Adipocyte (in vitro differentiated cells): ENCODE results near the gene SSTR3.

ENCODE experiments used
- DNase-seq: peaks from one replicate; pipeline ENCODE4 v3.0.0-alpha.2; 2015; ENCODE audit warnings: low read depth
- H3K27me3 ChIP-seq: replicated peaks from 2 replicates; pipeline ENCODE4 v1.7.0; 2013; ENCODE audit warnings: mild to moderate bottlenecking, low read length, moderate library complexity; ENCODE audit not compliant: control insufficient read depth, insufficient read depth
- H3K36me3 ChIP-seq: 2 replicates; pipeline ENCODE4 v1.7.0; 2013; ENCODE audit warnings: low read length, mild to moderate bottlenecking, moderate library complexity; ENCODE audit not compliant: control insufficient read depth, insufficient read depth, severe bottlenecking
- H3K4me1 ChIP-seq: 2 replicates; pipeline ENCODE4 v1.7.0; 2013; ENCODE audit warnings: mild to moderate bottlenecking, low read length, moderate library complexity; ENCODE audit not compliant: control insufficient read depth, insufficient read depth
- H3K4me3 ChIP-seq: 2 replicates; pipeline ENCODE4 v1.7.0; 2013; ENCODE audit warnings: mild to moderate bottlenecking, low read length, moderate library complexity
- H3K9ac ChIP-seq: 2 replicates; pipeline ENCODE4 v1.7.0; 2013; ENCODE audit warnings: mild to moderate bottlenecking, low read length, moderate library complexity
- H3K9me3 ChIP-seq: 2 replicates; pipeline ENCODE4 v1.7.0; 2013; ENCODE audit warnings: mild to moderate bottlenecking, low read length, moderate library complexity; ENCODE audit not compliant: control insufficient read depth

The SSTR3 gene

GRCh38 chr22:37213218-37213855 is 1.1 kb upstream of the SSTR3 start:
- H3K4me1 ChIP-seq = peaks cover 13% of the 10 kb centered on the region
- H3K4me3 ChIP-seq = no peak overlapping the region
- H3K9ac ChIP-seq = peak overlapping the region; percentile 57
- peaks cover 56% of the 10 kb centered on the region for H3K27me3 ChIP-seq
- H3K36me3 ChIP-seq = no peaks in the 10 kb centered on the region
- H3K9me3 ChIP-seq = no peaks in the 10 kb centered on the region
- DNase-seq = no peak

GRCh38 chr22:37211866-37212173 is 457 bp downstream of the SSTR3 start:
- H3K27me3 ChIP-seq = peaks cover 55% of the 10 kb centered on the region

GRCh38 chr22:37211075-37211865 is 1.0 kb downstream of the SSTR3 start:
- Histone ChIP-seq H3K36me3 (no peaks in the 10 kb centered on the region), H3K9me3 (no peaks in the 10 kb centered on the region), H3K9ac (peak overlapping the region; percentile 25), H3K27me3 (peaks cover 49% of the 10 kb centered on the region), H3K4me1 (peaks cover 13% of the 10 kb centered on the region), H3K4me3 (no peak overlapping the region)
- DNase-seq = no peak

More at GRCh38 chr22:37211866-37212173, 457 bp downstream of the SSTR3 start:
- Histone ChIP-seq H3K9me3 (no peaks in the 10 kb centered on the region), H3K4me3 (no peak overlapping the region), H3K9ac (peak overlapping the region; percentile 25), H3K36me3 (no peaks in the 10 kb centered on the region), H3K4me1 (peaks cover 13% of the 10 kb centered on the region)
- no peak for DNase-seq

DNA sequence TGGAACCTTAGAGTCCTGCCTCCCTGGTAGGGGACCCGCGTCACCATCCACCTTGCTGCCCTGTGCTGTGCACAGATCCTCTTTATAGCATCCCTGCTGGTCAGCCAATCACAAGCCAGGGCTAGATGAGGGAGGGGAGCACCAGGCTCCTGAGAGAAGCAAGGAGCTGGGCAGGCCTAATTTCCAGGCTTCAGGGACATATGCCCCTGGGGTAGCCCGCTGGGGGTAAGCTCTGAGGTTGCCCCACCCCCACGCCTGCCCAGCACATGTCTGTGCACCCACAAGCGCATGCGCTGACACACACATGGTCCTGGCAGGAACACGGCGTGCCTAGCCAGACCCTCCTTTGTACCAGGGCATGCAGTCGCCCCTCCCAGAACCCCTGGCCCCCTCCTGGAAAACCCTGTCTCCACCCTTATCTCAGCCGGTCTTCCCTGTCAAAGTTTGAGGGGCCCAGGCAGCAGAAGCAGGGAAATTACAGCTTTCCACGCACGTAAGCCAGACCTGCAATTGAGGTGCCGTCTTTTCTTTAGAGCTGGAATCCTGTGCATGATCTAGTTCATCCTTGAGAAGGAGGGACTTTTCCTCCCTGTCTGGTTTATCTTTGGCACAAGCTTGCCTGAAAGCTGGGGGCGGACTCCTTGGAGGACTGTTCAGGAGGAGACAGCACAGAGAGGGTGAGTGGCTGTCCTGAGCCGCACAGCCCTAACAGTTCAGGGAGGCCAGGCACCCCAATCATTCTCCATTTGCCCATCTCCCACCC is 2.1 kb downstream of the SSTR3 start:
- DNase-seq = no peak

DNA sequence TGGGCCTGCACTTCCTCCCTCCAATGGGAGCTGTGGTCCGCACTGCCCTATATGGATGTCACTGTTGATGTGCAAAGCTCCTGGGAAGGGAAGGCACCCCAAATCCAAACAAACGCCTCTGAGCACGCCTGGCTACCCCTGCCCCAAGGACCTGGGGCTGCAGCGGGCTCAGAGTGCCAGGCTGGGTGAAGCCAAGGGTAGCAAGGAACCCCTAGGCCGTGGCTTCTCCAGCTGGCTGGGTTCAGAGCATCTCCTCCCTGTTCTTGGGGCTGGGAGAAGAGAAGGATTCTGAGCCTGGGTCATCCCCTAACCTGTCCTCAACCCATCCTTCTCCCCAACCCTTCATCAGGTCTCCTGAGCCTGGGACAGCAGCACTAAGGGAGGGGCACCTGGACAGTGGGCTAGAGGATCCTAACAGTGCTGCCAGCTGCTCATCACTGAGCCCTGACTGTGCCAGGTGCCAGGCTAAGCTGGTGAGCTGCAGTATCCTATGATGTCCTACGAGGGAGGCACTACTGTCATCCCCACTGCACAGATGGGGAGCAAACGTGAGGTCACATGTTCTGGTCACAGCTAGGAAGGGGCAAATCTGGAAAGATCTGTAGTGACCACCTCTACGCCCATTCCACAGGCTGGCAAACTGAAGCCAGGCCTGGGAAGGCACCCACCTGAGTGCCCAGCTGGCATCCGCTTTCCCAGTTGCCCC is 3.0 kb downstream of the SSTR3 start:
- no peak overlapping the region for H3K4me3 ChIP-seq
- no peaks in the 10 kb centered on the region for H3K36me3 ChIP-seq
- no peak overlapping the region for H3K9ac ChIP-seq
- DNase-seq = no peak
- peaks cover 13% of the 10 kb centered on the region for H3K4me1 ChIP-seq
- H3K27me3 ChIP-seq = peaks cover 44% of the 10 kb centered on the region
- no peaks in the 10 kb centered on the region for H3K9me3 ChIP-seq

More for the DNA sequence above, 2.1 kb downstream of the SSTR3 start:
- Histone ChIP-seq H3K9ac (no peak overlapping the region), H3K27me3 (peaks cover 52% of the 10 kb centered on the region), H3K4me3 (no peak overlapping the region), H3K36me3 (no peaks in the 10 kb centered on the region), H3K9me3 (no peaks in the 10 kb centered on the region), H3K4me1 (peaks cover 13% of the 10 kb centered on the region)

DNA sequence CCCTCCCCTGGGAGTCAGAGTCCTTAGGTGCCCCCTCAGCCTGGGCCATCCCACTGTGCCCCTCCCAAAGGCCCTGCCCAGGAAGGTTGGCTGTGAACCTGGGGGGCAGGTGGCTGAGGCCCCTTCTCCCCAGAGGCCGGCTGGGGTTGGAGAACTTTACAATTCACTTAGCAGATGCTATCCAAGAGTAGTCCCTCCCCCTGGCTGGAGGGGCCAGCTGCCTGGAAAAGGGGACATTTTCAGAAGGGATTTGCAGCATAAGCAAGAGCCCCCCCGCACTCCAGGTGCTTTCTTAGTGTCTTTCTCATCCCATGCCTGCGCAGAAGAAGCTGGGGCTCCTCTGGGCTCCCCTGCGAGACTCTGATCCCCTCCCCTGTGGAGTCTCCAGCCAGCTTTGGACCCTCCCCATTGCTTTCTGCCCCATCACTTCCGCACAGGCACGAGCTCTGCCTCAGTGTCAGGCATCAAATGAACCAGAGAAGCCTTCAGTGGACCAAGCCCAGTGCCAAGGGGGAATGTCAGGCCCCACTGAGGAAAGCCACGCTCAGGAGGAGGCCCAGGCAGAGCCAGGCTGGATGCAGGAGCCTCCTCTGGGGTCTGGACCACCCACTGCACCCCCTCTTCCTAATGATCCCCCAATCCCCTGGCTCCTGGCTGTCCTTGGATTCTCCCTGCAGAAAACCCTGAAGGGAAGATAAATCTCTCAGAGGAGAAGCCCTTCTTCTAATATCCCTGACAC is 3.7 kb downstream of the SSTR3 start:
- H3K9me3 ChIP-seq = no peaks in the 10 kb centered on the region
- H3K4me3 ChIP-seq = no peak overlapping the region
- H3K4me1 ChIP-seq = peaks cover 12% of the 10 kb centered on the region
- DNase-seq = no peak
- no peak overlapping the region for H3K9ac ChIP-seq
- peaks cover 41% of the 10 kb centered on the region for H3K27me3 ChIP-seq
- H3K36me3 ChIP-seq = no peaks in the 10 kb centered on the region

DNA sequence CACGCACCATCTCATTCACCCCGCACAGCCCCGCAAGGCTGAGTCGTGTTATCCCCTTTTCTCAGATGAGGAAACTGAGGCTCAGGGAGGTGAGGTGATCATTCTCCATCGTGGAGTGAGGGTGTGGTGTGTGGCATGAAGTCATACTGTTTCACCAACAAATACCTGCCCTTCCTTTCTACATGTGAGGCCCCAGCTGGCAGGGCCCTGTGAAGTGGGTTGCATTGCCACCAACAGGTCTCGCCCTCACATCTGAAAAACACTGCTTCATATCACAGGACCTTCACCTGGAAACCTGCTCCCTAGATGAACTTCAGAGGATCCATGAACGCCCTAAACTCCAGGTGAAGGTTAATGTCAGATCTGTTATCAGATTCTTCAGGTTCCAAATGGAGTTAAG is 4.3 kb downstream of the SSTR3 start:
- DNase-seq = no peak

GRCh38 chr22:37206841-37207821 is 5.1 kb downstream of the SSTR3 start:
- H3K36me3 ChIP-seq = no peaks in the 10 kb centered on the region
- H3K27me3 ChIP-seq = peaks cover 34% of the 10 kb centered on the region
- H3K4me3 ChIP-seq = no peak overlapping the region
- H3K9me3 ChIP-seq = no peaks in the 10 kb centered on the region
- no peak for DNase-seq
- H3K9ac ChIP-seq = no peak overlapping the region
- H3K4me1 ChIP-seq = no peaks in the 10 kb centered on the region

More for the DNA sequence above, 4.3 kb downstream of the SSTR3 start:
- Histone ChIP-seq H3K9ac (no peak overlapping the region), H3K36me3 (no peaks in the 10 kb centered on the region), H3K9me3 (no peaks in the 10 kb centered on the region), H3K4me1 (peaks cover 6% of the 10 kb centered on the region), H3K27me3 (peaks cover 35% of the 10 kb centered on the region), H3K4me3 (no peak overlapping the region)

DNA sequence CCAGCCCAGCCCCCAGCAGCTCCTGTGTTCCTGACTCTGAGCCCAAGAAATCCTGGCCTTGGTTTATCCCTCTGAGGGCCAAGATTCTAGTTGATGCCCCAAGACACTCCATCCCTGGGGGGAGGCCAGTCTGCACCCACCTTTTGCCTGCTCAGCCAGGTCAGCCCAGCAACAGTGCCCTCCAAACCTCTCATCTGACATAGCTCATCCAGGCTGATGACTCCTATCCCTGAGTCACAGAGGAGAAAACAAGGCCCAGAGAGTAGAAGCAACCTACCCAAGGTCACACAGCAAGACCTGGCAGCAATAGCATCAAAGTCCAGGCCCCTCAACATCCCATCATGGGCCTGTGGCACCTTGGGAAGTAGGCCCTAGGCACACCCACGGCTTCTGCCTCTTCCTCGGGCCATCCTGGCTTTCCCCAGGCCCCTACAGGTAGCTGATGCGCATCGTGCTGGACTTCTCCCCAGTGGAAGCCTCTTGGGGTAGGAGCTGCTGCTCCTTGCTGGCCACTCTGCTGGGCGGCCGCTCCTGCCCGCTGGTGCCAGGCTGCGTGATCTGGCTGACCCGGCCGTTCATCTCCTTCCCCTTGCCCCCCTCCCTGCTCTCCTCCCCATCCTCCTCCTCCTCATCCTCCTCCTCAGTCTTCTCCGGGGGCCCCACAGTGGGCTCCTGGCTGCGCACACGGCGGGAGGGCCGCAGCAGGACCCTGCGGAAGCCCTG is 6.0 kb downstream of the SSTR3 start:
- no peaks in the 10 kb centered on the region for H3K36me3 ChIP-seq
- no peaks in the 10 kb centered on the region for H3K9me3 ChIP-seq
- H3K9ac ChIP-seq = no peak overlapping the region
- no peak for DNase-seq
- no peaks in the 10 kb centered on the region for H3K4me1 ChIP-seq
- H3K27me3 ChIP-seq = peaks cover 32% of the 10 kb centered on the region
- no peak overlapping the region for H3K4me3 ChIP-seq
